NCI-H774 (cell line): ENCODE measurements around the gene INHBC.

Experiments
- DNase-seq: peaks from one replicate; lab custom pipeline; 2025; lab: John Stamatoyannopoulos, UW

Gene INHBC

DNA sequence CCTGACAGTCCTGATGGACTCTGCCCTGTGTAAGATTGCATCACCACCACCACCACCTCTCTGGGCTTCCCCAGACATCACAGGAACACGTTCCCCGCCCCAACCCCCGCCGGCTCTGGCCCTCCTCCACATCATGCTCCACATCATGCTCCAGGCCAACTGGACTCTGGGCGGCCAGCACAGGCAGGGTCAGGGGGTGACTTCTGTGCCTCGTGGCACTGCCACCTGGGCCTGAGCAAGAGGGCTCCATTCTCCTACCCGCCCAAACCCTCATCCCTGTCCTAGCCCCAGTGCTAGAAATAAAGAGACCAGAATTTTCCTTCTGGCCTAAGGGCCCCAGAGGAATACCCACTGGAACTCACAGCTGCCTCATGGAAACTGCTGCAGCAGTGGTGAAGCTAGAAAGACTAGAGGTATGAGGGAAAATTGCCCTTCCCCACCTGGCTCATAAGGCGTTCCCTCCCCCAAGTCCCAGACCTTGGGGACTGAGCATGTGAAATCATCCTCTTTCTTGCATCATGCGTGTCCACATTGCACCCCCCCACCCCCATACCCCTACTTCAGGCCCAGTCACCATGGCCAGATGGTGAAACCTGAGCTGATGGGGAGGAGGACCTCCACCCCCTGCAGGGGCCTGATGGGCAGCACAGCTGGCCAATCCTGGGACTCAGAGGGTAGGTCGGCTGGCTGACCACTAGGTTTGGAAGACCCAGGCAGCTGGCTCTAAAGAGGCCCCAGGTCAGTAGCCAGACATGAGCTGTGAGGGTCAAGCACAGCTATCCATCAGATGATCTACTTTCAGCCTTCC, 20.2 kb downstream of the INHBC start, which contains the start of gene INHBE:
INHBE (plus strand) TSS at position 742 of the 808 bp plus-strand sequence. CDS start 230 bp downstream, outside the sequence.
- DNase-seq = peak; percentile 9

DNA sequence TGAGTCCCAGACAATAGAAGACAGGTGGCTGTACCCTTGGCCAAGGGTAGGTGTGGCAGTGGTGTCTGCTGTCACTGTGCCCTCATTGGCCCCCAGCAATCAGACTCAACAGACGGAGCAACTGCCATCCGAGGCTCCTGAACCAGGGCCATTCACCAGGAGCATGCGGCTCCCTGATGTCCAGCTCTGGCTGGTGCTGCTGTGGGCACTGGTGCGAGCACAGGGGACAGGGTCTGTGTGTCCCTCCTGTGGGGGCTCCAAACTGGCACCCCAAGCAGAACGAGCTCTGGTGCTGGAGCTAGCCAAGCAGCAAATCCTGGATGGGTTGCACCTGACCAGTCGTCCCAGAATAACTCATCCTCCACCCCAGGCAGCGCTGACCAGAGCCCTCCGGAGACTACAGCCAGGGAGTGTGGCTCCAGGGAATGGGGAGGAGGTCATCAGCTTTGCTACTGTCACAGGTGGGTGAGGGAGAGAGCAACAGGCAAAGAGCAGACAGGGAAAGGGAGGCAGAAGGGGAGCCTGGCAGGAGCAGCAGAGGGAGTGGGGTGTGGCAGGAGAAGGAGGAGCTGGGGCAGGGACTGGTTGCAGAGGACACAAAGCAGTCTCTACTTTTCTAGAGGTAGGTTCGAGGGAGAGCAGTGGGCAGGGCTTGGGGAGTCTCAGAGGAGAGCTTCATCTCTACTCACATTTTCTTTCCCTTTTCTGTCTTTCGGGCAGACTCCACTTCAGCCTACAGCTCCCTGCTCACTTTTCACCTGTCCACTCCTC, 21.0 kb downstream of the INHBC start:
- no peak for DNase-seq

DNA sequence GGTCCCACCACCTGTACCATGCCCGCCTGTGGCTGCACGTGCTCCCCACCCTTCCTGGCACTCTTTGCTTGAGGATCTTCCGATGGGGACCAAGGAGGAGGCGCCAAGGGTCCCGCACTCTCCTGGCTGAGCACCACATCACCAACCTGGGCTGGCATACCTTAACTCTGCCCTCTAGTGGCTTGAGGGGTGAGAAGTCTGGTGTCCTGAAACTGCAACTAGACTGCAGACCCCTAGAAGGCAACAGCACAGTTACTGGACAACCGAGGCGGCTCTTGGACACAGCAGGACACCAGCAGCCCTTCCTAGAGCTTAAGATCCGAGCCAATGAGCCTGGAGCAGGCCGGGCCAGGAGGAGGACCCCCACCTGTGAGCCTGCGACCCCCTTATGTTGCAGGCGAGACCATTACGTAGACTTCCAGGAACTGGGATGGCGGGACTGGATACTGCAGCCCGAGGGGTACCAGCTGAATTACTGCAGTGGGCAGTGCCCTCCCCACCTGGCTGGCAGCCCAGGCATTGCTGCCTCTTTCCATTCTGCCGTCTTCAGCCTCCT, 21.6 kb downstream of the INHBC start:
- DNase-seq = no peak

DNA sequence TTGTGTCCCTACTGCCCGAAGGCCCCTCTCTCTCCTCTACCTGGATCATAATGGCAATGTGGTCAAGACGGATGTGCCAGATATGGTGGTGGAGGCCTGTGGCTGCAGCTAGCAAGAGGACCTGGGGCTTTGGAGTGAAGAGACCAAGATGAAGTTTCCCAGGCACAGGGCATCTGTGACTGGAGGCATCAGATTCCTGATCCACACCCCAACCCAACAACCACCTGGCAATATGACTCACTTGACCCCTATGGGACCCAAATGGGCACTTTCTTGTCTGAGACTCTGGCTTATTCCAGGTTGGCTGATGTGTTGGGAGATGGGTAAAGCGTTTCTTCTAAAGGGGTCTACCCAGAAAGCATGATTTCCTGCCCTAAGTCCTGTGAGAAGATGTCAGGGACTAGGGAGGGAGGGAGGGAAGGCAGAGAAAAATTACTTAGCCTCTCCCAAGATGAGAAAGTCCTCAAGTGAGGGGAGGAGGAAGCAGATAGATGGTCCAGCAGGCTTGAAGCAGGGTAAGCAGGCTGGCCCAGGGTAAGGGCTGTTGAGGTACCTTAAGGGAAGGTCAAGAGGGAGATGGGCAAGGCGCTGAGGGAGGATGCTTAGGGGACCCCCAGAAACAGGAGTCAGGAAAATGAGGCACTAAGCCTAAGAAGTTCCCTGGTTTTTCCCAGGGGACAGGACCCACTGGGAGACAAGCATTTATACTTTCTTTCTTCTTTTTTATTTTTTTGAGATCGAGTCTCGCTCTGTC, 22.3 kb downstream of the INHBC start:
- no peak for DNase-seq

DNA sequence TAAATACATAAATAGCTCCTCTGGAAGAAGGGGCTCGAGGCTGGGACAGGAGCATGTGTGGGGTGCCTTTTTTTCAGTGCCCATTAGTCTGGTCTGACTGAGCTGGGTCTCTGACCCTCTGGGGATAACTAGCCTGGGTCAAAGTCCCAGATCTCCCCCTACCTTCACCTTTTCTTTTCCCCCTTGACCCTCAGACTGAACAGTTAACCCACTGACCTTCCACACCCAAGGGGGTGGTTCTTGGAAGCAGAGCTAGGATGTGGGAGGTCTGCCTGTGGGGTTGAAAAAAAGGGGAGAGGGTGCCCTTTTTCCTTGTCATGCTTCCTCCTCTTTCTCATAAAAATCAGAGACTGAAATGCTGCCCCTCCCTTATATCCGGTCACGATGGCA, 24.1 kb downstream of the INHBC start:
- no peak for DNase-seq

DNA sequence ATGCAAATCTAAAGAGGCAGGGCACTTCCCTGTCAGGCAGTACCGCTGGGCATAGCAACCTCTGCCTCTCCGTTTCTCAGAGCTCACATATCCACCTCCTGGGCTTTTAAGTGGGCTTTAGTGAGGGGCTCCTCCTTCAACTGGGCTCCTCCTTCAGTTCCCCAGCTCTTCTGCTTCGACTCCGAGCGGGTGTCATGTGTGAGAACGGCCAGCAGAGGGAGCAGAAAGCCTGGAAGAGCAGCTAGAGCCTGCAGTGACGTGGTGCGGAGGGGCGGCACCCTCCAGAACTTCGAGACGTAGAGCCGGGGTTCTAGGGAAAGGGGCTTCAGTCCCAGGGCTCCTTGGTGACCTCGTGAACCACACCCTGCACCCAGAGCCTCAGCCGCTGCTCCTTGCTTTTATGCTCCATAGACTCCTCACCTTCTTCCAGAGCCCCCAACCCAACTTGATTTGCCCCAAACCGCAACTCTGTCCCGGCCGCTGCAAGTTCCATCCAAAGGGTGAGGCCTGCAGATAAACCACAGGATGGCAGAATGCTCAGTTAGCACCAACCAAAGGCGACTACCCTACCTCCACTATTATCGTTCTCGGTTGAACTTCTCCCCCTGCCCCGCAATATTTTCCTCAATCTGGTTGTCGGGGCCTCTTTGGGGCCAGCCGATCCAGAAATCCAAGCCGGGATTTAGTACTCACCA, 24.6 kb downstream of the INHBC start:
- peak; percentile 88 for DNase-seq

DNA sequence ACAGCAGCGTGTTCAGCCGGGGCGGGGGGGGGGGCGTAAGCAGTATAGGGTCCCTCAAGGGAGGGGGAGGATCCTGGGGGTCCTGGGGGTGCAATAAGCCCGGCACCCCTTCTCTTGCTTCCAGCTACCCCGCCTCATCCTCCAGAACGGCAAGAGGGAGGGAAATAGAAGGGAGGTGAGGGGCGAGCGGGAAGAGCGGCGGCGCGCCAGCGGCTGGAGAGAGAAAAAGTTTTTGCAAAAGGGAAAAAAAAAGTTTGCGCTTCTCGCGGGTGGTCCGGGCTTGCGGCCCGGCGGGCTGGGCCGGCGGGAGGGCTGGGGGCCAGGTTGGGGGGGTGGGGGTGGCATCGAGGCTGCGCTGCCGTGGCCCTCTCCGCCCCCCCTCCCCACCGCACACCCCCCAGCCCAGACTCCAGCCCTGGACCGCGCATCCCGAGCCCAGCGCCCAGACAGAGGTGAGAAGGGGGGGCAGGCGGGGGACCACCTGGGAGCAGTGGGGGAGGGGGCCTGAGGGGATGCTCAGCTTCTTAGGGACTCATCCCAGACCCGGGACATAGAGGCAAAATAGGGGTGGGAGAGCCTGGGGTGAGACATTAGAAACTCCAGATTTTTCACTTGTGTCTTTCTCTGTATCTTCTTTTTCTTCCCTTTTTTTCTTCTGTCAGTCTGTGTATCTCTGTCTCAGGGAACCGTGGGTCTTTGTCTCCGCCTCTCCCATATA, 25.3 kb downstream of the INHBC start, which contains the start of gene GLI1:
GLI1 (plus strand) TSS at position 36 of the 718 bp plus-strand sequence. CDS start 3,907 bp downstream, outside the sequence.
- no peak for DNase-seq

DNA sequence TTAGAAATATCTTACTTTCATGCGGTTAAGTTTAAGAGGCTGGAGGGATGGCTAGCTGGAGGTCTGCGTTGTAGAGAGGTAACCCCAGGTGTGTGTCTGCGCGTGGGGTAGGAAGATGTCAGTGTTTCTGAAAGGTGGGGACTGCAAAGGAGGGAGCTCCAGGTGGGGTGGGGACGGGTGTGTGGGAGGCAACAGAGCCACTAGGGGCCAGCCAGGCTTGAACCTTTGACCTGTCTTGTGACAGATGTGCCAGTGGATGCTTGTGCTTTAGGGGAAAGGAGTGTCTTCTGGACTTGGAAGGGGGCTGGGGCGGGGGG, 25.8 kb downstream of the INHBC start:
- DNase-seq = no peak

DNA sequence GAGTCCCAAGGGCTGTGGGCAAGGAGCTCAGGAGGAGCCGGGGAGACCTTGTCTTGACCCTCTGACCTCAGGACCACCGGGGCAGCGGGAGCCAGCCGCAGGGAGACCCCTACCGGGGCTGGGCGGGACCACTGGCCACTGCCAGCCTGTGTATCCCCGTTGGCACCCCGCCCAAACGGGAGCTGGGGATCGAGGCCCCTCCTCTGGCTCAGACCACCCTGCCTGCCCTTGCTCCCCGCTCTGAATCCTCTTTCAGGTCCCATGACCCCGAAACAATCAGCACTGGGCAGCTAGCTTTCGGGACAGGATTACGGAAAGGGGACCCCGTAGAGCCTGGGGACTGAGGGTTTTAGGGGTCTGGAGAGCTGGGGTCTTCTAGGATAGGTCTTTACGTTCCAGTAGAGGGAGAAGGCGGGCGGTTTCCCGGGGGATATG, 26.3 kb downstream of the INHBC start:
- DNase-seq = no peak

DNA sequence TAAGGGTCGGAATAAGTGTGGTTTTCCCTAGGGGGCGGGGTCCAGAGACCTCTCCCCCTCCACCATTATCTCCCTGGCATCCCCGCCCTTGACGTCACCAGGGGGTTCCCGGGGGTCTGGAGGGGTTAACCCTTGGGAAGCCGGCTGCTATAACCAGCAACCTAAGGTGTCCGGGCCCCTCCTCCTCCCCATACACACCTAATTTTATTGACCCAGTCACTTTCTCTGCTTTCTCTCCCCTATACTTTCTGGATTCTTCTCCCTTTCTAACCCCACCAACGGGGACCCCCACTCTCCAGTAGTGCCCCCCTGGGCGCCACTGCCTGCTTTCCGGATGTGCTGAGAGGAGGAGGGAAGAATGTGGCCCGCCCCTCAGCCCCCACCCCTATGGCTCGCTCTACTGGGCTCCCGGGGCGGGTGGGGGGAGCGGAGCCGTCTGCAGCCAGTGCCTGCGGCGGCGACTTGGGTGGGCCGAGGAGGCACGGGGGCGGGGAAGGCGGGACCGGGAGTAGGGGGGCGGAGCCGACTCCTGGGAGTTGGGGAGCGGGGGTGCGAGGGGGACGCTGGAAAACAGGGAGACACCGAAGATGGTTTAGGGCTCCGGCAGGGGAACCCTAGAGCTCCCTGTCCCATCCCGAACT, 26.8 kb downstream of the INHBC start:
- no peak for DNase-seq

DNA sequence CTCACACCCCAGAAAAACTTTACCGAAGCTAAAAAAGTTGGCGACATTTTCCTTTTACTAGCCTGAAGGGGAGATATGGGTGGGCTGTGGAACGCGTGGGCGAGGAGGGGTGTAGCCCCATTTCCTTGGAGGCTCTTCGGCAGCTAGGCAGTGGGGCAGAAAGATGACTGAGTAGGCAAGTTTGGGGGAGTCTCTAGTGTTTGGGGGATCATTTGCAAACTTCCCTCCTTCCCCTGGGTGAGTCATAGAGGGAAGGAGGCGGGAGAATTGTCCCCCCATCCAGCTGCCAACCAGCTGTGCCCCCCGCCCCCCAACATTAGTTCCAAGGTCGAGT, 27.3 kb downstream of the INHBC start:
- no peak for DNase-seq

DNA sequence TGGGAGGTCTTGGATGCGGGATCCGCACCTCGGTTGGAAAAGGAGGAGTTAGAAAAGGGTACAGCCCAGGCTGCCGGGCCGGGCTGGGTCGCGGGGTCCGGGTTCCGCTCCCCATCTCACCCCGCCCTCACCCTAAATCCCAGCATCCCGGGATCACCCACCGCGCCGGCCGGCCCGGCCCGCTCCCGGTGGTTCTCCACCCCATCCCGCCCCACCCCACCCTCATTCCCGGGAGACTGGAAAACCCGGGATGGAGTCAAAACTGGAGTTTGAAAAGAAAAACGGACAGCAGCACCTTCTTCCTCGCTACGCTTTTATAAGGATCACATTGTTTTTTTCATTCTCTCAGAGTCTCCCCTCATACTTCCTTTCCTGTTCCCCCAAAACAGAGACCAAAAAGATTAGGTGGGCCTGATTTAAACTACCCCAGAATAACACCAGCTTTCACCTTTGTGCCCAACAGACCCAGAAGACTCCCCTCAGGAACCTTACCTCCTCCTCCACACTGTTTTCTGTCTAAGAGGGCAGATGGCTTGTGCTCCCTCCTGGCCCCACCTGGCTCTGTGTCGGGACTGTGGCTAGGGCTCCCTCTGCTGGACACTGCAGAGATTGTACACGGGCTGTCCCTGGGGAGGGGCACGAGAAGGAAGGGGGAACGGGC, 27.8 kb downstream of the INHBC start:
- DNase-seq = peak; percentile 89

DNA sequence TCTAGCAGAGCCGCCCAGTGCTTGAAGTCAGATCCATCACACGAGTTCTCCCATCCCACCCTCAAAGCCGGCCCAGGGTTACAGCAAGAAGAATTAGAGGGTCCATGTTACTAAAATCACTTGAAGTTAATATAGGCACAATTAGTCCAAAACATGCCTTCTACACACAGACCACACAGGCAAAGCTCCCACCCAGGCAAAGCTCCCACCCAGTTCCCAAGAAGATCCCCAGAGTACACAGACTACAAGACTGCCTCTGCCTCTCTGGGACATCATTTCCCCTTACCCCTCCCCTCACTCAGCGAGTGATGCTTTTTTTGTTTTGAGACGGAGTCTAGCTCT, 28.3 kb downstream of the INHBC start:
- no peak for DNase-seq

DNA sequence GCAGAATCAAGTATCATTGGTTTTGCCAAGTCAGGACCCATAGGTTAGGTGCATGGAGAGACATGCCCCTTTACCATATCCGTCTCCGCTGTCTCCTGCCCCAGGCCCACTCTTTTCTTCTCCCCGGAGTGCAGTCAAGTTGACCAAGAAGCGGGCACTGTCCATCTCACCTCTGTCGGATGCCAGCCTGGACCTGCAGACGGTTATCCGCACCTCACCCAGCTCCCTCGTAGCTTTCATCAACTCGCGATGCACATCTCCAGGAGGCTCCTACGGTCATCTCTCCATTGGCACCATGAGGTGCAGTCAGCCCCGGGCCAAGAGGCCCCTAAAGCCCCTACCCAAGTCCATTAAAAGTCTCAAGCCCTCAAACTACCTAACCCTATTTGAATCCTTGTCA, 30.0 kb downstream of the INHBC start:
- no peak for DNase-seq

DNA sequence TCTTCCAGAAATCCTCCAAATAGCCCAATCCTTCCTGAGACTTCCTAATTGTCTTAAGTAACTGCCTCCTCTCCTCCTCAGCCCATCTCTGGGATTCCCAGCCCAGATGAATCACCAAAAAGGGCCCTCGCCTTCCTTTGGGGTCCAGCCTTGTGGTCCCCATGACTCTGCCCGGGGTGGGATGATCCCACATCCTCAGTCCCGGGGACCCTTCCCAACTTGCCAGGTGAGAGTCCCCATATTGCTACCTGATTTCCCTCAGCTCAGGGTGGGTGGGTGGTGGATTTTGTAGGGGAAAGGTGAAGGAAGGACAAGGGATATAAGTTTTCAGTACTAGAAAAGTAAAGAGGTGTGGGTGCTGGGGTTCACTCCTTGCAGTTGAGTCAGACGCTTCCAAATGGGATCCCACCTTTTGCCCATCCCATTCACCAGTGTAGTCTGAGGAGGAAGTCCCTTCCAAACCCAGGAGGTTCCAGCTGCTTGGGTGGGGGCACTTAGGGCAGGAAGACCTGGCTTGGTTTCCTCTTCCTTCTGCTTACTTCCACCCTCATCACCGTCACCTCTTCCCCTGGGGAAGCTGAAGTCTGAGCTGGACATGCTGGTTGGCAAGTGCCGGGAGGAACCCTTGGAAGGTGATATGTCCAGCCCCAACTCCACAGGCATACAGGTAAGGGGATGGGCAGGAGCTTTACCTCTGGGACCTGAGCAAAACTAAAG, 30.6 kb downstream of the INHBC start:
- no peak for DNase-seq

DNA sequence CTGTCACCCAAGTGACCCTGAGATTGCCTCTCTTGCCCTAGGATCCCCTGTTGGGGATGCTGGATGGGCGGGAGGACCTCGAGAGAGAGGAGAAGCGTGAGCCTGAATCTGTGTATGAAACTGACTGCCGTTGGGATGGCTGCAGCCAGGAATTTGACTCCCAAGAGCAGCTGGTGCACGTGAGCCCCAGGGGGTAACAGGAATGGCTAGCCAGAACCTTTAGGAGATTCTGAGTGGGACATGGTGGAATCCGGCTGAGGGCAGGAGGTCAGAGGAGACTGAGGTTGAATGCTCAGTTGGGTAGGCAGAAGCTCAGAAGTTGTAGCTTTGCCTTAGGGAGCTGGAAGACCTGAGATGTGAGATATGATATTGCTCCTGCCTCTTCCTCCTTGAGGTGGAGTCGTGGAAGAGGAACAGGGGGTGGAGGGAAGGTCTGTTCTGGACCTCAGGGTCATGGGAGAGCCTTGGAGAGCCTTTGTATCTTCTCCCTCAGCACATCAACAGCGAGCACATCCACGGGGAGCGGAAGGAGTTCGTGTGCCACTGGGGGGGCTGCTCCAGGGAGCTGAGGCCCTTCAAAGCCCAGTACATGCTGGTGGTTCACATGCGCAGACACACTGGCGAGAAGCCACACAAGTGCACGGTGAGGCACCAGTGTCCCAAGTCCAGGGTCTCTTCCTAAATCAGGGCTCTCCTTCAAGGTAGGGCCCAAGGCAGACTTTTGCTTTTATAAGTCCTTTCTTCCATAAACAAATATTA, 31.3 kb downstream of the INHBC start:
- no peak for DNase-seq

DNA sequence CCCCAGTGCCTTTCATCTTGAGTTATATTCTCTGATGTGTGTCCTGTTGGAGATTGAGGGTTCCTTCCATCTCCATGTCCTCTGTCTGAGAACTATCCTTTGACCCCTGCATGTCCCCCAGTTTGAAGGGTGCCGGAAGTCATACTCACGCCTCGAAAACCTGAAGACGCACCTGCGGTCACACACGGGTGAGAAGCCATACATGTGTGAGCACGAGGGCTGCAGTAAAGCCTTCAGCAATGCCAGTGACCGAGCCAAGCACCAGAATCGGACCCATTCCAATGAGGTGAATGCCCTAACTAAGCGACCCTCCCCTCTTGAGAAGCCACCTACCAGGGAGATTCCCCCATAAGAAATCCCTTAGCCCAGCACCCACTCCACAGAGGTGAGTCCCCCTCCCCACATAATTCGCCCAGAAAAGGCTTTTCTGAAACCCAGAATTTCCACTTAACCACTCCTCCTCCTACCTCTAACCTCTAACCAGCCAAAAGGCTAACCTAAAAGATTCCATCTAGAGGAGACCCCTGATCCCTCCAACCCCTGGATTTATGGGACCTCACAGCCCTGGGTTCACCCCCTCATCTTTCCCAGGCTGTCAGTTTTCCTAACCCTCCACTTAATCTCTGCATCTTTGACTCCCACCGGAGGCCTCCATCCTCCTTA, 32.8 kb downstream of the INHBC start:
- no peak for DNase-seq

DNA sequence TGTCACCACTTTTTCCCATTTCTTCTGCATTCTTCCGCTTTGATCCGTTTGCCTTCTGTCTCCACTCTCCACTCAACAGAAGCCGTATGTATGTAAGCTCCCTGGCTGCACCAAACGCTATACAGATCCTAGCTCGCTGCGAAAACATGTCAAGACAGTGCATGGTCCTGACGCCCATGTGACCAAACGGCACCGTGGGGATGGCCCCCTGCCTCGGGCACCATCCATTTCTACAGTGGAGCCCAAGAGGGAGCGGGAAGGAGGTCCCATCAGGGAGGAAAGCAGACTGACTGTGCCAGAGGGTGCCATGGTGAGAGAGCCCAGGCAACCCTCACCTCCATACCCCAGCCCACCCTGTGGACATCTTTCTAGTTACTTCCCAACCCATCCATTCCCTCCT, 33.3 kb downstream of the INHBC start:
- no peak for DNase-seq
